GOT3 (cell line): ENCODE data around the gene DDRGK1.
"Not testable (repeated sequence)": the region's sequence is repeated elsewhere in the genome, so short reads cannot be mapped to it uniquely, and the experiment has no call there.

ENCODE experiments used
- DNase-seq: peaks from one replicate; lab custom pipeline; 2025; ENCODE audit warnings: mixed read lengths; lab: John Stamatoyannopoulos, UW

The DDRGK1 gene

DNA sequence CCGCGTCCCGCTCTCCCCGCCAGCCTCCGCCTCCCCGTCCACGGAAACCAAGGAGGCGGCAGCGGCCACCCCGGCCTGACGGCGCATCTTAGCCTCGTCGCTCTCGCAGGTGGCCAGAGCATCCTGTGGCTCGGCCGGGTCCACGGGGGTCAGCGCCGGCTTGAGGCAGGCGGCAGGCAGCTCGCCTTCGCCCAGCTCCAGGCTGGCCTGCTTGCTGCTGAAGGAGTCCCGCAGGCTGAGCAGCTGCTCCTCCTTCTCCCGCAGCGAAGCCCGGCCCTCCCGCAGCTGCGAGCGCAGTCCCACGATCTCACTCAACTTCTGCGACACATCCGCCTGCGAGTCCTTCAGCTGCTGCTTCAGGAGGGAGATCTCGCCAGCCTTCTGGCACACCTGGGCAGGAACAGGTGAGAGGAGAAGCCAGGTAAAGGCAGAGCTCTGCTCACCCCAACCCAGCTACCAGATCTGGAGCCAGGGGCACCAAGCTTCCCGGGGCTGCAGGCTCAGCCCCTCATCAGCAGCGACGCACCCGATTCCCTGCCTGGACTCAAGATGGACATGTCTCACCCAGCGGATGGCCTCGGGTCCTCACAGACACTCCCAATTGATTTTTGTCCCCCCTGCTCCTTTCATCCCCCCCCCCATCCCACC lies 39.6 kb downstream of the DDRGK1 start:
- DNase-seq = no peak

- DNase-seq = no peak
Observed at GRCh38 chr20:3164043-3164762, 40.3 kb downstream of the DDRGK1 start.

- DNase-seq = no peak
Observed at GRCh38 chr20:3163099-3164042, 41.1 kb downstream of the DDRGK1 start.

- no peak for DNase-seq
Observed at GRCh38 chr20:3162080-3162611, 42.3 kb downstream of the DDRGK1 start.

- DNase-seq = no peak
Observed at GRCh38 chr20:3161316-3162079, 43.0 kb downstream of the DDRGK1 start.

- DNase-seq = no peak
Observed at GRCh38 chr20:3160418-3160817, 44.1 kb downstream of the DDRGK1 start.

DNA sequence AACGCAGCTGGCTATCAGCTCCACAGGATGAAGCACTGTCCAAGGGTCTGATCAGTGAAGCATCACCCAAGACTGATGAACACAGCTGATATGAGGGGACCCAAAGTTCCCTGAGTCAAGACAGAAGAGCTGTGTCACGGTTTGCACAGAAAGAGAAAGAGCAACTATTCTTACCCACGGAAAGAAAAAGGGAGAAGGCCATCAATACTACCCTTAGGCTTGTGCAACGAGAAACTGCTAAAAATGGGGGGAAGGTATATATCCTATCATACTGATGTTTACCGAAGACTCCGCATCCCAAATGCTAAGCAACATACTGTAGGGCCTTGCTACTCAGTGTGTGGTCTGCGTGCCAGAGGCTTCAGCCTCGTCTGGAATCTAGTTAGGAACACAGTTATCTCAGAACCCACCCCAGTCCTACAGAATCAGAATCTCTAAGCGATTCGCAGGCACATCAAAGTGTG lies 45.5 kb downstream of the DDRGK1 start:
- DNase-seq = no peak

DNA sequence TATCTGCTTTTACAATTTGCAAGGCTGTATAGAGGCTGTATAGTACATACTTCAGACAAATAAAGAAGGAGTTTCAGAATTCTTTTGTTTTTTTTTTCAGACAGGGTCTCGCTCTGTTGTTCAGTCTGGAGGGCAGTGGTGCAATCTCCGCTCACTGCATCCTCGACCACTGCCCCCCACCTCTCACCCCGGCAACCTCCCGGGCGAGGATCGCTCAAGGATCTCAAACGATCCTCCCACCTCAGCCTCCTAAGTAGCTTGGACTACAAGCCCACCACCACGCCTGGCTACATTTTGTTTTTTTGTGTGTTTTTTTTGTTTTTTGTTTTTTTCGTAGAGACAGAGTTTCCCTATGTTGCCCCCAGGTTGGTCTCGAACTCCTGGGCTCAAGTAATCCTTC lies 46.7 kb downstream of the DDRGK1 start:
- DNase-seq = no peak

GRCh38 chr20:3156811-3157619 lies 47.5 kb downstream of the DDRGK1 start:
- no peak for DNase-seq

DNA sequence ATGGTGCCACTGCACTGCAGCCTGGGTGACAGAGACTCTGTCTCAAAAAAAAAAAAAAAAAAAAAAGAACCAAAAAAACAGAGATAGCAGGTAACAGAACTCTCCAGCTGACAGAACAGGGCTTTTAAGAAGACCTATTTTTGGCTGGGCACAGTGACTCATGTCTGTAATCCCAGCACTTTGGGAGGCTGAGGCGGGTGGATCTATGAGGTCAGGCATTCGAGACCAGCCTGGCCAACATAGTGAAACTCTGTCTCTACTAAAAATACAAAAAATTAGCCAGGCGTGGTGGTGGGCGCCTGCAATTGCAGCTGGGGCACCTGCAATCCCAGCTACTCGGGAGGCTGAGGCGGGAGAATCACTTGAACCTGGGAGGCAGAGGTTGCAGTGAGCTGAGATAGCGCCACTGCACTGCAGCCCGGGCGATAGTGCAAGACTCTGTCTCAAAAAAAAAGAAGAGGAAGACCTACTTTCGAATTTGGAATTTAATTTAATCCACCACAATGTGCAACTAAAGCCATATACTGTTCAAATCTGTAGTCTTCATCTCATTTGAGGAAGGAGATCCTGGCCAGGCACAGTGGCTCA lies 52.3 kb downstream of the DDRGK1 start:
- DNase-seq = not testable (repeated sequence)

- no peak for DNase-seq
Observed at GRCh38 chr20:3150908-3151307, 53.6 kb downstream of the DDRGK1 start.

DNA sequence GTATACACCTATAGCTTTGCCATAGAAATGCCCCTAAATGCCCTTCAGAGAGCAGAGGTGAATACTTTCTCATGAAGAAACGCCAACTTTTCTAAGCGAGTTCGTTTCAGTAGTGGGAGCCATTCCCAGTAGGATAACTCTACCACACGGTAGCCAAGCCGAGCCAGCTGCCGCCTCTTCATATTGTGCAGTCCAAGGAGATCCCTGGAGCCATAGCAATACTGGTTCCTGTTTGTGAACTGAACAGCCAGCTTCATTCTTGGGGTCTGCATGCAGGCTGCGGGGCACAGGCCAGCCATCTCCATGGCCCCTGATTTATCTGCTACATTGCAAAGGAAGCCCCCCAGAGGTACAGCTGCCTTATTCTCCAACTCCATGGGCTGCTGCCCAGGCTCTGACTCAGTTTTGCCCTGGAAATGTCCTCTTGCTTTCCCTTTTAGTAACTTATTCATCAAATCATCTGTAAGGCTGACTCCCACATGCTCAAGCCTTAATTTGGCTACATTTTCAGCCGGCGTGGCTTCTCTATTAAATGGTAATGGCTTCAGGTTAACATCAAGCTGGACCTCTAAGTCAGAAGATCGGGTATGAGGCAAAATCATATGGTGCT lies 57.6 kb downstream of the DDRGK1 start:
- no peak for DNase-seq

DNA sequence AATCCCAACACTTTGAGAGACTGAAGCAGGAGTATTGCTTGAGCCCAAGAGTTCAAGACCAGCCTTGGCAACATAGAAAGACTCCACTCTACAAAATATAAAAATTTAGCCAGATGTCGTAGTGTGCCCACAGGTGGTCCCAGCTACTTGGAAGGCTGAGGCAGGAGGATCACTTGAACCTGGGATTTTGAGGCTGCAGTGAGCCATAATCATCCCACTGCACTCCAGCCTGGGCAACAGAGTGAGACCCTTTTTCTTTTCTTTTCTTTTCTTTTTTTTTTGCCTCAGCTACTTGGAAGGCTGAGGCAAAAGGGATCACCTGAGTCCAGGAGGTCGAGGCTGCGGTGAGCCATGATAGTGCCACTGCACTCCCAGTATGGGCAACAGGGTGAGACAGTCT lies 62.7 kb downstream of the DDRGK1 start:
- no peak for DNase-seq
